K562 (cell line): ENCODE results near the gene LMNA. TPM values are rescaled to one million over a fixed set of nuclear protein-coding genes. Genes with fewer than 3 reads are reported as not detected.

Experiments used
- ATF1 ChIP-seq, 2 experiments: fragments of 450-650 bp in 1 of 2; IDR thresholded peaks; 2 replicates each; pipeline ENCODE4 v1.6.1; 2016; ENCODE audit warnings: missing compliant biosample characterization in 1 of 2, missing genetic modification characterization in 1 of 2
- CUX1 ChIP-seq: fragments of 200-800 bp; sonication (Bioruptor generic); IDR thresholded peaks from 2 replicates; pipeline ENCODE4 v1.6.1; 2016; ENCODE audit warnings: missing genetic modification characterization, missing compliant biosample characterization
- CXXC5 ChIP-seq: fragments of 250-450 bp; sonication (Bioruptor Pico); IDR thresholded peaks from 2 replicates; pipeline ENCODE4 v1.8.0; 2022; ENCODE audit warnings: inconsistent platforms, mild to moderate bottlenecking, moderate library complexity
- E2F4 ChIP-seq: sonication (generic); formaldehyde crosslinking; IDR thresholded peaks from 2 replicates; pipeline ENCODE4 v1.8.0; 2022; ENCODE audit warnings: mild to moderate bottlenecking, low read depth, missing genetic modification reagents
- ETV6 ChIP-seq, 3 experiments: fragments of 150-350 bp in 1 of 3; sonication (generic) in 1 of 3; formaldehyde crosslinking in 1 of 3; IDR thresholded peaks; 2 replicates each; pipeline versions ENCODE4 v1.6.1 to v1.8.0; 2014 to 2022; ENCODE audit warnings: borderline replicate concordance in 2 of 3, low read depth in 2 of 3, antibody characterized with exemption in 1 of 3, low read length in 1 of 3, mild to moderate bottlenecking in 1 of 3, missing genetic modification reagents in 1 of 3
- HDAC6 ChIP-seq: IDR thresholded peaks from 2 replicates; pipeline ENCODE4 v1.6.1; 2012; ENCODE audit warnings: low read depth, mild to moderate bottlenecking, control low read depth, inconsistent platforms, low read length, moderate library complexity
- JUND ChIP-seq, 2 experiments: IDR thresholded peaks; 2 replicates in 1 of 2; 3 replicates in 1 of 2; pipeline ENCODE4 v1.6.1; 2011; ENCODE audit warnings: borderline replicate concordance in 2 of 2, low read depth in 2 of 2, low read length in 2 of 2, improper control_type of control experiment in 1 of 2, missing biosample characterization in 1 of 2, missing genetic modification characterization in 1 of 2, missing genetic modification reagents in 1 of 2
- MLX ChIP-seq, 2 experiments: fragments of 450-650 bp in 1 of 2; sonication (generic) in 1 of 2; formaldehyde crosslinking; conservative IDR thresholded peaks; 2 replicates each; pipeline versions ENCODE4 v1.4.0 to v1.8.1; 2020 to 2022; ENCODE audit warnings: mild to moderate bottlenecking in 1 of 2, missing genetic modification reagents in 1 of 2
- MTA3 ChIP-seq: fragments of 450-650 bp; formaldehyde crosslinking; IDR thresholded peaks from 2 replicates; pipeline ENCODE4 v1.6.1; 2017; ENCODE audit warnings: mild to moderate bottlenecking, borderline replicate concordance
- PTTG1 ChIP-seq: fragments of 450-650 bp; IDR thresholded peaks from 2 replicates; pipeline ENCODE4 v1.6.1; 2016; ENCODE audit warnings: low read depth, mild to moderate bottlenecking, missing genetic modification characterization, missing compliant biosample characterization
- RBM25 ChIP-seq: fragments of 200-400 bp; formaldehyde crosslinking; IDR thresholded peaks from 2 replicates; pipeline ENCODE4 v1.6.1; 2018; ENCODE audit warnings: low read length, low read depth, moderate library complexity; ENCODE audit not compliant: severe bottlenecking
- TAF9B ChIP-seq: fragments of 450-650 bp; IDR thresholded peaks from 2 replicates; pipeline ENCODE4 v1.6.1; 2018; ENCODE audit warnings: mild to moderate bottlenecking; ENCODE audit not compliant: partially characterized antibody
- ZNF124 ChIP-seq: sonication (generic); formaldehyde crosslinking; IDR thresholded peaks from 2 replicates; pipeline ENCODE4 v1.8.1; 2022; ENCODE audit warnings: missing genetic modification reagents
- ZNF316 ChIP-seq: fragments of 450-650 bp; IDR thresholded peaks from 2 replicates; pipeline ENCODE4 v1.6.1; 2016
- ZNF354B ChIP-seq: fragments of 250-450 bp; sonication (Bioruptor Pico); IDR thresholded peaks from 2 replicates; pipeline ENCODE4 v1.4.0; 2020
- ZNF395 ChIP-seq: fragments of 200-800 bp; sonication (Bioruptor generic); IDR thresholded peaks from 2 replicates; pipeline ENCODE4 v1.6.1; 2017; ENCODE audit warnings: missing genetic modification characterization, missing compliant biosample characterization
- ZNF431 ChIP-seq: sonication (generic); formaldehyde crosslinking; IDR thresholded peaks from 2 replicates; pipeline ENCODE4 v1.8.0; 2022; ENCODE audit warnings: mild to moderate bottlenecking, missing genetic modification reagents
- ZNF707 ChIP-seq: fragments of 250-450 bp; sonication (Bioruptor Pico); conservative IDR thresholded peaks from 2 replicates; pipeline ENCODE4 v1.8.0; 2022; ENCODE audit warnings: inconsistent platforms, mild to moderate bottlenecking, moderate library complexity
- polyA plus RNA-seq, 8 experiments: library from polyadenylated mRNA; depleted of rRNA in 4 of 8; stranded (reverse) in 5 of 8; unstranded in 3 of 8; fragments of >200 nt; fragmentation: Nextera tagmentation in 2 of 8; fragmentation: Illumina TruSeq in 1 of 8; extraction: Ambion mirVana in 2 of 8; extraction: Trizol in 1 of 8; gene quantifications; 2 replicates each; pipeline versions ENCODE4 v1.2.1 to v1.2.3, GENCODE V29; 2011 to 2014; ENCODE audit warnings: inconsistent platforms in 1 of 8, missing spikeins in 1 of 8
- total RNA-seq, 7 experiments: library from RNA; depleted of rRNA in 6 of 7; stranded (reverse); fragments of >200 nt in 6 of 7; fragmentation: Illumina TruSeq in 2 of 7; extraction: Trizol in 2 of 7; gene quantifications; 2 replicates each; pipeline versions ENCODE4 v1.2.1 to v1.2.3, GENCODE V29; 2011 to 2021; ENCODE audit warnings: low replicate concordance in 1 of 7

The LMNA gene
- total and polyA plus RNA-seq, 9 of the 15 experiments (the other 6 are each of a cell fraction or from before 2014, with no cell fraction given) = 1.00 to 347 (median 88.2) TPM

- no peak for TF ChIP-seq MLX (CRISPR knock-in tag; conservative IDR thresholded peaks at IDR 0.05)
- TF ChIP-seq MTA3 = peak; percentile 51; the same call in 1 of the 2 replicates
- peak; percentile 41; the same call in 1 of the 2 replicates for TF ChIP-seq CXXC5 (CRISPR knock-in tag)
- TF ChIP-seq HDAC6 = no peak
- 0 out of 2 replicates have a peak, but pooled peaks have one; percentile 36 for TF ChIP-seq ZNF395 (CRISPR knock-in tag)
- no peak for TF ChIP-seq ZNF707
- TF ChIP-seq CUX1 (CRISPR knock-in tag) = no peak
- TF ChIP-seq E2F4 (CRISPR knock-in tag) = no peak
- no peak for TF ChIP-seq ZNF316
- no peak for TF ChIP-seq ATF1 (CRISPR knock-in tag; IDR thresholded peaks at IDR 0.05)
- no peak for TF ChIP-seq ATF1 (tag; IDR thresholded peaks at IDR 0.05)
- no peak for TF ChIP-seq ZNF124
- no peak for TF ChIP-seq PTTG1 (tag)
- no peak for TF ChIP-seq ZNF354B (CRISPR knock-in tag)
- TF ChIP-seq TAF9B = no peak
- no peak for TF ChIP-seq JUND (IDR thresholded peaks at IDR 0.05; ENCODE audit: borderline replicate concordance, low read depth, low read length)
- TF ChIP-seq JUND (tag; IDR thresholded peaks at IDR 0.05; ENCODE audit: borderline replicate concordance, low read depth, low read length) = no peak
- no peak for TF ChIP-seq ZNF431 (CRISPR knock-in tag)
- TF ChIP-seq ETV6 (IDR thresholded peaks at IDR 0.05; ENCODE audit: borderline replicate concordance in 1 of 2, low read depth in 2 of 2, low read length in 1 of 2) = no peak
- 0 out of 2 replicates have a peak, but pooled peaks have one; percentile 25 for TF ChIP-seq ETV6 (CRISPR knock-in tag; IDR thresholded peaks at IDR 0.05; ENCODE audit: borderline replicate concordance)
- TF ChIP-seq RBM25 = no peak
These were observed 505 bp downstream of the LMNA start (continued) for GRCh38 chr1:156114919-156115513.
